Body of pancreas (tissue), 4 donors: ENCODE results near the gene H1-8.

Experiments used
- POLR2A ChIP-seq, 3 donors: fragments of 450-650 bp; IDR thresholded peaks; one replicate each; pipeline ENCODE4 v1.6.1; 2016; ENCODE audit warnings: antibody characterized with exemption in 3 of 3, mild to moderate bottlenecking in 2 of 3
- TF ChIP-seq, protein P1 (sequence below), 7 experiments: fragments of 450-650 bp in 4 of 7; fragments of 200-600 bp in 3 of 7; sonication (generic) in 3 of 7; IDR thresholded peaks; one replicate each; pipeline ENCODE4 v1.5.1; 2016 to 2019; ENCODE audit warnings: antibody characterized with exemption in 7 of 7

GRCh38 chr3:129560269-129560787 lies 17.4 kb downstream of the H1-8 start:
- TF ChIP-seq, protein P1, sequence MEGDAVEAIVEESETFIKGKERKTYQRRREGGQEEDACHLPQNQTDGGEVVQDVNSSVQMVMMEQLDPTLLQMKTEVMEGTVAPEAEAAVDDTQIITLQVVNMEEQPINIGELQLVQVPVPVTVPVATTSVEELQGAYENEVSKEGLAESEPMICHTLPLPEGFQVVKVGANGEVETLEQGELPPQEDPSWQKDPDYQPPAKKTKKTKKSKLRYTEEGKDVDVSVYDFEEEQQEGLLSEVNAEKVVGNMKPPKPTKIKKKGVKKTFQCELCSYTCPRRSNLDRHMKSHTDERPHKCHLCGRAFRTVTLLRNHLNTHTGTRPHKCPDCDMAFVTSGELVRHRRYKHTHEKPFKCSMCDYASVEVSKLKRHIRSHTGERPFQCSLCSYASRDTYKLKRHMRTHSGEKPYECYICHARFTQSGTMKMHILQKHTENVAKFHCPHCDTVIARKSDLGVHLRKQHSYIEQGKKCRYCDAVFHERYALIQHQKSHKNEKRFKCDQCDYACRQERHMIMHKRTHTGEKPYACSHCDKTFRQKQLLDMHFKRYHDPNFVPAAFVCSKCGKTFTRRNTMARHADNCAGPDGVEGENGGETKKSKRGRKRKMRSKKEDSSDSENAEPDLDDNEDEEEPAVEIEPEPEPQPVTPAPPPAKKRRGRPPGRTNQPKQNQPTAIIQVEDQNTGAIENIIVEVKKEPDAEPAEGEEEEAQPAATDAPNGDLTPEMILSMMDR (IDR thresholded peaks at IDR 0.05), result no peak
- TF ChIP-seq POLR2A (IDR thresholded peaks at IDR 0.05), result no peak
